ENCODE data around the gene PGK1.

- TF ChIP-seq CTCF (IDR thresholded peaks at IDR 0.05; ENCODE audit: low read length) (no peak), EZH2 (IDR thresholded peaks at IDR 0.05; ENCODE audit: borderline replicate concordance, low read length) (no peak)
Measured at GRCh38 chrX:78075787-78076389, 28.2 kb upstream of the PGK1 start.

All from OCI-LY1 (cell line).